ENCODE data around the gene CCNJ.

GRCh38 chr10:96021332-96021731 is 22.1 kb upstream of the CCNJ start:
- TF ChIP-seq CTCF (IDR thresholded peaks at IDR 0.05; ENCODE audit: insufficient read depth, low read depth, low read length): no peak
- no peak for TF ChIP-seq EZH2 (IDR thresholded peaks at IDR 0.05; ENCODE audit: insufficient read depth, low read length)
